HAP-1 (cell line): Measurements from ENCODE around the gene SCPEP1.
A peak's percentile ranks its signal among the peaks of the same experiment; 100 is the strongest.
"Not testable (repeated sequence)": the region's sequence is repeated elsewhere in the genome, so short reads cannot be mapped to it uniquely, and the experiment has no call there.

ENCODE experiments used
- DNase-seq, 2 experiments: peaks; one replicate each; pipeline ENCODE4 v3.0.0-alpha.2; 2016 to 2020; ENCODE audit warnings: low spot score in 2 of 2
- H3K27me3 ChIP-seq: fragments of 250-450 bp; sonication (Bioruptor Pico); 2 replicates; pipeline ENCODE4 v1.5.1; 2020; ENCODE audit warnings: low read depth, mild to moderate bottlenecking, moderate library complexity
- H3K36me3 ChIP-seq: fragments of 250-450 bp; sonication (Bioruptor Pico); replicated peaks from 2 replicates; pipeline ENCODE4 v1.5.1; 2020; ENCODE audit warnings: mild to moderate bottlenecking
- H3K4me1 ChIP-seq: fragments of 250-450 bp; sonication (Bioruptor Pico); 2 replicates; pipeline ENCODE4 v1.5.1; 2020; ENCODE audit warnings: mild to moderate bottlenecking
- H3K4me3 ChIP-seq: fragments of 250-450 bp; sonication (Bioruptor Pico); 2 replicates; pipeline ENCODE4 v1.5.1; 2020; ENCODE audit warnings: mild to moderate bottlenecking, moderate library complexity
- H3K9me3 ChIP-seq: fragments of 250-450 bp; sonication (Bioruptor Pico); 2 replicates; pipeline ENCODE4 v1.5.1; 2020; ENCODE audit warnings: mild to moderate bottlenecking, moderate library complexity
- in situ Hi-C: fragments of 300-500 bp; cut with MboI; formaldehyde crosslinking; loops from 3 replicates; pipeline ENCODE4 v1.14.3; 2020; ENCODE audit warnings: low sequenced_read_pairs, inconsistent platforms, mixed read lengths

SCPEP1 gene

GRCh38 chr17:56943505-56944125 is 34.3 kb upstream of the SCPEP1 start:
- in situ Hi-C loops, result loop anchor here (5.0 to 25.0 kb wide), 2 partner anchors 126 to 356 kb away; partner anchors contain the start of gene NOG
- Histone ChIP-seq H3K9me3 (no peaks in the 10 kb centered on the region), H3K4me1 (no peaks in the 10 kb centered on the region), H3K36me3 (peaks cover 26% of the 10 kb centered on the region), H3K27me3 (no peaks in the 10 kb centered on the region), H3K4me3 (no peak overlapping the region)
- no peak for DNase-seq

- H3K36me3 ChIP-seq, result peaks cover 39% of the 10 kb centered on the region
- no peaks in the 10 kb centered on the region for H3K9me3 ChIP-seq
- no peak for DNase-seq
- in situ Hi-C loops, result loop anchor here (25.0 kb wide), 1 partner anchor 359 kb away; the partner anchor contains the start of gene NOG
- H3K4me1 ChIP-seq, result no peaks in the 10 kb centered on the region
- H3K27me3 ChIP-seq, result no peaks in the 10 kb centered on the region
- no peak overlapping the region for H3K4me3 ChIP-seq
Measured at GRCh38 chr17:56945938-56946505, 31.9 kb upstream of the SCPEP1 start.

GRCh38 chr17:56947741-56948140 is 30.2 kb upstream of the SCPEP1 start:
- no peak for DNase-seq
- Histone ChIP-seq H3K4me3 (no peak overlapping the region), H3K36me3 (peaks cover 32% of the 10 kb centered on the region), H3K9me3 (no peaks in the 10 kb centered on the region), H3K4me1 (no peaks in the 10 kb centered on the region), H3K27me3 (no peaks in the 10 kb centered on the region)
- in situ Hi-C loops, result loop anchor here (25.0 kb wide), 1 partner anchor 360 kb away; the partner anchor contains the start of gene NOG

- H3K9me3 ChIP-seq, result no peaks in the 10 kb centered on the region
- in situ Hi-C loops, result loop anchor here (25.0 kb wide), 1 partner anchor 361 kb away; the partner anchor contains the start of gene NOG
- no peaks in the 10 kb centered on the region for H3K4me1 ChIP-seq
- no peak for DNase-seq
- no peaks in the 10 kb centered on the region for H3K27me3 ChIP-seq
- H3K36me3 ChIP-seq, result peaks cover 26% of the 10 kb centered on the region
- H3K4me3 ChIP-seq, result no peak overlapping the region
Measured at GRCh38 chr17:56948491-56948890, 29.4 kb upstream of the SCPEP1 start.

- Histone ChIP-seq H3K4me1 (no peaks in the 10 kb centered on the region), H3K36me3 (peaks cover 18% of the 10 kb centered on the region), H3K4me3 (no peak overlapping the region), H3K27me3 (no peaks in the 10 kb centered on the region), H3K9me3 (no peaks in the 10 kb centered on the region)
- DNase-seq, result no peak
- in situ Hi-C loops, result loop anchor here (25.0 kb wide), 1 partner anchor 362 kb away; the partner anchor contains the start of gene NOG
Measured at GRCh38 chr17:56949595-56949994, 28.3 kb upstream of the SCPEP1 start.

- in situ Hi-C loops, result no loop called here
- H3K27me3 ChIP-seq, result no peaks in the 10 kb centered on the region
- no peak for DNase-seq
- no peaks in the 10 kb centered on the region; the same call in 1 of the 2 replicates for H3K9me3 ChIP-seq
- peaks cover 3% of the 10 kb centered on the region for H3K4me1 ChIP-seq
- H3K36me3 ChIP-seq, result peaks cover 4% of the 10 kb centered on the region; the same call in 1 of the 2 replicates
- H3K4me3 ChIP-seq, result no peak overlapping the region
Measured at GRCh38 chr17:56956992-56957391, 20.9 kb upstream of the SCPEP1 start.

- Histone ChIP-seq H3K27me3 (no peaks in the 10 kb centered on the region), H3K36me3 (peaks cover 4% of the 10 kb centered on the region; the same call in 1 of the 2 replicates), H3K9me3 (no peaks in the 10 kb centered on the region; the same call in 1 of the 2 replicates), H3K4me3 (peak within 1 kb of the TSS; percentile 77), H3K4me1 (peaks cover 3% of the 10 kb centered on the region)
- peak; percentile 75 to 96 for DNase-seq
- in situ Hi-C loops, result no loop called here
Measured at GRCh38 chr17:56960596-56961538, 17.1 kb upstream of the SCPEP1 start, which contains the start of gene COIL. Gene COIL, minus strand, starts transcription at chr17:56961050. Its CDS starts 31 bp downstream, at chr17:56961019.

- in situ Hi-C loops, result not testable (repeated sequence)
Measured at GRCh38 chr17:56965241-56965640, 12.7 kb upstream of the SCPEP1 start.

GRCh38 chr17:56965681-56966080 is 12.2 kb upstream of the SCPEP1 start:
- H3K36me3 ChIP-seq, H3K4me1 ChIP-seq, in situ Hi-C loops: not testable (repeated sequence)

More at GRCh38 chr17:56965241-56965640, 12.7 kb upstream of the SCPEP1 start:
- not testable (repeated sequence) for DNase-seq, H3K27me3 ChIP-seq, H3K4me3 ChIP-seq, H3K9me3 ChIP-seq, H3K4me1 ChIP-seq, H3K36me3 ChIP-seq

GRCh38 chr17:56966338-56966737 is 11.6 kb upstream of the SCPEP1 start:
- no peak overlapping the region for H3K4me3 ChIP-seq
- no peaks in the 10 kb centered on the region for H3K9me3 ChIP-seq
- DNase-seq, result no peak
- no peaks in the 10 kb centered on the region for H3K27me3 ChIP-seq
- H3K4me1 ChIP-seq, result no peaks in the 10 kb centered on the region
- H3K36me3 ChIP-seq, result no peaks in the 10 kb centered on the region
- in situ Hi-C loops, result no loop called here

More at GRCh38 chr17:56965681-56966080, 12.2 kb upstream of the SCPEP1 start:
- not testable (repeated sequence) for DNase-seq, H3K27me3 ChIP-seq, H3K9me3 ChIP-seq, H3K4me3 ChIP-seq

- Histone ChIP-seq H3K4me3 (no peak overlapping the region), H3K9me3 (no peaks in the 10 kb centered on the region), H3K4me1 (no peaks in the 10 kb centered on the region), H3K27me3 (no peaks in the 10 kb centered on the region), H3K36me3 (no peaks in the 10 kb centered on the region)
- DNase-seq, result no peak
- in situ Hi-C loops, result no loop called here
Measured at GRCh38 chr17:56970974-56971373, 7.0 kb upstream of the SCPEP1 start.

- in situ Hi-C loops, result no loop called here
- no peak for DNase-seq
Measured at GRCh38 chr17:56972111-56972730, 5.7 kb upstream of the SCPEP1 start.

GRCh38 chr17:56973520-56973919 is 4.4 kb upstream of the SCPEP1 start:
- DNase-seq, result no peak
- in situ Hi-C loops, result no loop called here
- H3K36me3 ChIP-seq, result no peaks in the 10 kb centered on the region

More at GRCh38 chr17:56972111-56972730, 5.7 kb upstream of the SCPEP1 start:
- no peaks in the 10 kb centered on the region for H3K36me3 ChIP-seq
- H3K27me3 ChIP-seq, result no peaks in the 10 kb centered on the region
- no peaks in the 10 kb centered on the region for H3K4me1 ChIP-seq
- no peaks in the 10 kb centered on the region for H3K9me3 ChIP-seq
- no peak overlapping the region for H3K4me3 ChIP-seq

More at GRCh38 chr17:56973520-56973919, 4.4 kb upstream of the SCPEP1 start:
- H3K4me3 ChIP-seq, result no peak overlapping the region
- no peaks in the 10 kb centered on the region for H3K27me3 ChIP-seq
- no peaks in the 10 kb centered on the region for H3K9me3 ChIP-seq
- no peaks in the 10 kb centered on the region for H3K4me1 ChIP-seq
